Measurements from ENCODE around the gene SKIC8.

SKIC8 gene

DNA sequence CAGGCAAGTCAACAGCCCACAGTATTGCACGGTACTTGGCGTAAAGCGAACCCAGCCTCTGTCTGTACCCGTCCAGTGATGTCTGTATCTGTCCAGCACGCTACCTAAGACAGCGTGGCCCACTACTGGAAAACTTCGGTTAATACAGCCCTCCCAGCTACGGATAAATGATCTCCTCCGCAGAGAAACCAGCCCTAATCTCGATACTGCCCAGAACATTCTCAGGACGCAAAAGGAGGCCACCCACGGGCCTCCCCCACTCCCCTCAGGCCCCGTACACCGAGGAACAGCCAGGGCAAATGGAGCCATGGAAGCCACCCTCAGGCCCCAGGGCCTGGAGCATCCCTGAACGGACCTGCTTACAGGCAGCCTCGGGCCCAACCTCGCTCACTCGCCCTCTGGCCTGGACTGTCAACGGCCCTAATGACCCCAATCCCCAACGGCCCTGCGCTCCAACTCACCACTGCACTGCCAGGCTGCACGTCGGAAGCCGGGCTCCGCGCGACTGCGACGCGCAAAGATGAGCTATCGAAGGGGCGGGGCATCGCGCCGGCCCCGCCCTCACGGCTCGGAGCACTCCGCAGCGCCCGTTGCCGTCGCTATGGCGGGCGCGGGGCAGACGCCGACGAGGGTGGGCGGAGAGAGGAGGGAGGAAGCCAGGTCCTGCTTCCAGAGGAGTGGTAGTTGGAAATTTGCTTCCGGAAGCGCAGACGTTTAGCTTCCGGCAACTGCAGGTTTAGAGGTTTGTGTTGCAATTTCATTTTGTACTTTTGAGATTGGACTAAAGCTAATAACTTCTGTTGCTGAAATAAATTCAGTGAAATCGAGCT, at the start of gene SKIC8:
Gene SKIC8 (minus strand): TSS at position 509 of the 830 bp plus-strand sequence. CDS start 3,923 bp downstream, outside the sequence.
- peak; percentile 99 for DNase-seq (ENCODE audit: low spot score)

DNA sequence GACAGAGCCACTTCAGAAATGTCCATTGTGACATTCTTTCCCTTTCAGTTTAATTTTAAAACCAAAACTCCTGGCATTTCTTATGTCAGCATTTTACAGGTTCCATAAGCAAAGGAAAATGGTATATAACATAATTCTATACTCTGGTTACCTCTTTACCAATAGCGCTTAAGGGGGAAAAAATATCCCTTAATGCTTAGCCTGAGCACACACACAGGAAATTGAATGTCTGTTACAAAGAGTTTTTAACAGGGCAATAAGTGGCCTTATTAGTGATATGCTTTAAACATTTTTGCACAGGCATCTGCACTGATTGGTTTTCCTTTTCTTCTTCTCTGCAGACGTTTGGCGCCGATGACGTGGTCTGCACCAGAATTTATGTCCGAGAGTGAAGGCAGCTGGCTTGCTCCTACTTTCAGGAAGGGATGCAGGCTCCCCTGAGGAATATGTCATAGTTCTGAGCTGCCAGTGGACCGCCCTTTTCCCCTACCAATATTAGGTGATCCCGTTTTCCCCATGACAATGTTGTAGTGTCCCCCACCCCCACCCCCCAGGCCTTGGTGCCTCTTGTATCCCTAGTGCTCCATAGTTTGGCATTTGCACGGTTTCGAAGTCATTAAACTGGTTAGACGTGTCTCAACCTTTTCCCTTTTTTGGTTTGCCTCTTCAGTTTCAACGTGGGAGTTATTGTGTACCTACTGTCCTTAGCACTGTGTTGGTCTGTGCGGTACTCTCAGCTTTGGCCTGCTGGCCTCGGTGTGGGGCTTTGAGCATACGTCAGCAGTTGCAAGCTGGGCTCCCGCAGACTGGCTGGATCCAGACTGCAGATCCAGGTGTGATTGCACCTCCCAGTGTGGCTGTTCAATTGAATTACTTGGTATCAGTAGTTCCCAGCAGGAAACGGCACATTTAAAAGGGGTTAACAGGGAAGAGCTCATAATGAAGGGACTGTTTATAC, 48.5 kb upstream of the SKIC8 start:
- DNase-seq (ENCODE audit: low spot score), result no peak

DNA sequence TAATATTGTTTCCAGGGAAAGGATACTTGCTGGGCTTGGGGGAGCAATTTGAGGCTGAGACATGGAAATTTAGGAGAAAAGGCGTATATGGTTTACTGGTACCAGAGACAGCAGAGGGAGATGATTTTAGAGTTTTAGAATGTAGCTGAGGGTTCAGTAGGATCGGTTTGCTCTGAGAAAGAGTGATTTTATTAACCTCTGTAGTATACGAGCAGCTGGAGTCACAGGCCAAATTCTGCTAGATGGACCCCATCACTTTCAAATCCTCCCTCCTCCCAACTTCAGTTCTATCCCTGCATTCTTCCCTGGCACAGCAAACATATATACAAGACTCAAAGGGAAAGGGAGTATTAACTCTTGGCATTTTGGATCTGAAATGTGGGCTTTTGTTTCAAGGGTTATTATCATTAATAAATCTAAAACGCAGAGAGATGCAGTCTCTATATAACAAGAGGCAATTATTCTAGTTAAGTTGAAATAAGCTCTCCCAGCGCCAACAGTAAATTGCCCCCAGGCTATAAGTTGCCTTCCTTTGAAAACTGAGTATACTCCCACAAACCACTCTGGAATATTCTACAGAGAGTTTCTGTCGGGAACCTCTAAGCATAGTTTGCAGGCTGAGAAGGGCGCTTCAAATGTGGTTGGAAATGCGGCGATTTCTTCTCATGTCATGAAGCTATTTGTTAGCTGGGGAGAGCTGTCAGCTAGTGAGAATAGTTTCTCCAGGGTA, 46.2 kb upstream of the SKIC8 start:
- DNase-seq (ENCODE audit: low spot score), result no peak

DNA sequence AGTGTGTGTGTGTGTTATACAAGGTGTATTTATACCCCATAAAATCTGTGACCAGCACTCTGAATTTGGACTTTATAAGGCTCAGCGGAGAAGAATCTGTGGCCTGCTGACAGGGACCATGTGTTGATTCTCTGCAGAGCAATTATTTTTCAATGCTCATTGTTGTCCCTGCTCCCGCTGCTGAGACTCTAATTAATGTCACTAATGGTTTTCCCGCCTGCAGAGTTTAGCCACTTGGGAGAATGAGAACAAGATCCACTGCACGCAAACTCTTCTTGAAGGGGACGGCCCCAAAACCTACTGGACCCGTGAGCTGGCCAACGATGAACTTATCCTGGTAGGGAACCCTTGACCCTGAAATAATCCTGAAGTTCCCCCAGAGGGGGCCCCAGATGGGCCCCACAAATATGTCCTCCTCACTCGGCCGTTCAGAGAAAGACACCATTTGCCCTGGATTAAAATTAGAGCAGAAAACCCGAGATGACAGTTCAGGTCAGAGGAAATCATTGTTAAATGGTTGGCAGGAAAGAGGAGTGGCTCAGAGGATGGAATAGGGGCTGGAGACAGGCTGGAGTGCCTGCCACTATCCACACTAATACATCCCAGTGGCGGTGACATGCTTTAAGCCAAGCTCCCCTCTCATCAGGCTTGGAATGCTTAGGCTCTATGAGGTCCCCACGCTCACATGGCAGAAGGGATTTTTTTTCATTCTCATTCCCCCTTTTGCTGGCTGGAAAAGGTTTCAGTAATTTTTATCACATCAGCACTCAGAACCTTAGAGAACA, 44.1 kb upstream of the SKIC8 start:
- no peak for DNase-seq (ENCODE audit: low spot score)

DNA sequence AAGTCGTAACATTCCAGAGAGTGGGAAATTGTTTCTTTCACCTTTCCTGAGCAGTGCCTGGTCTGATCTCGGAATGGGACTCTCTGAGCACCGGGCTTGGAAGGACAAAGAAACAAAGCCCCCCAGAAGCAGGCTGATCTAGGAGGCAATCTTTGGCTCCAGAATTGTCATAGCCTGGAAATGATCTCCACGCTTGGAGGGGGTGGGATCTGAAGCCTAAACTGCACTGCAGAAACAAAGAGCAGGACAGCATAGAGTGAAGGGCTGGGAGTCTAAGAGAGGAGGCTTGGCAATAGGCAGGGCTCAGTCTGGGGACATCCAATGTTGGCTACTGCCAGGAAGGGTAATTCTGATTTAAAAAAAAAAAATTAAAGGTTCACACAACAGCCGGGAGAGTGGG, 42.6 kb upstream of the SKIC8 start:
- no peak for DNase-seq (ENCODE audit: low spot score)

GRCh38 chr15:78341057-78341987, 41.9 kb upstream of the SKIC8 start:
- DNase-seq (ENCODE audit: low spot score), result peak; percentile 70

DNA sequence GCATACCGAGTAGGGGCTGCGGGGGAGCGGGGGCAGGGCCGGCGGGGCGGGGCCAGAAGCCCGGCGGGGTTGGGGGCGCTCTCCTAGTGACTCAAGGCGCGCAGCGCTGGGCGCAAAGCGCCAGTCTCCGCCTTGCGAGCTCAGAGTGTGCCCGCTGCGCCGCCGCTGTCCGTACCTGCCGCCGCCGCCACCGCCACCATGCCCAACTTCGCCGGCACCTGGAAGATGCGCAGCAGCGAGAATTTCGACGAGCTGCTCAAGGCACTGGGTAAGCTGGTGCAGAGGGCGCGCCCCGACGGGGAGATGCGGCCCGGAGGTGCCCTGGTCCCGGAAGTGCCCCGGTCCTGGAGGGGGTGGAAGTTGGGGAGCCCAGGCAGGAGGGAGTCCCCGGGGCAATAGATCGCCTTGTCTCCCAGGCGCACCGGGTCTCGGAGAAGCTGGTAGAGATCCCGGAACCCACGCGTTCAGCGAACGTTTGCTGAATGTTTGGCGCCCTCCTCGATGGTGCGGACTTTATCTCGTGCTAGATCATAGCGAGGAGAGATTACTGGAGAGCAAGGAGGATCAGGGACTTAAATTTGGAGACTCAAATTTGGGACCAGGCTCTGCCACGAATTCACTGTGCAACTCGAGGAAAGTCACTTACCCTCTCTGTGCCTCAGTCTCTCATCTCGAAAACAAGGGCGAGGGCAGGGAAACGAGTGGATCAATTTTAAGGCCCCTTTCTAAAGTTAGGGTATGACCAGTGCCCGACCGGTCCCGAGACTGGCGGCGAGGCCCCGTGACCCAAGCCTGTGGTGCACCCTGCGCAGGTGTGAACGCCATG, 41.0 kb upstream of the SKIC8 start, which contains the start of gene CRABP1:
Gene CRABP1 (plus strand): TSS at position 123 of the 826 bp plus-strand sequence. CDS start 76 bp downstream, at position 199.
- peak; percentile 83 for DNase-seq (ENCODE audit: low spot score)

GRCh38 chr15:78339559-78339958, 40.1 kb upstream of the SKIC8 start:
- DNase-seq (ENCODE audit: low spot score), result no peak

DNA sequence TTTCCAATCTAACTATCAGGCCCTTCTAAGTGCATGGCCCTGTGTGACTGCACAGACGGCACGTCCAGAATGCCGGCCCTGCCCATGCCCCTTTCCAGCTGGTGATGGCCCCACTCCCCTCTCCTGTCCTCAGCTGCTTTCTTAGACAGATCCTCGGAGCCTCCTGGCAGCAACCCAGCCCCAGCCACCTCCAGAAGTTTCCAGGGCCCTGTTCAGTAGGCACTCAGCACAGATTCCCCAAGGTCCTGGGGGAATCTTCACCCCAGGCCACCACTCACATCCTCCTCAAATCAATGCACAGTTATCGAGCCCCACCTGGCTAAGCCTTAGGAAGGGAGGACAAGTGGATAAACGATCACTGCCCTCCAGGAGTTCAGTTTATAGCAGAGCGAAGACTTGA, 39.4 kb upstream of the SKIC8 start:
- no peak for DNase-seq (ENCODE audit: low spot score)

DNA sequence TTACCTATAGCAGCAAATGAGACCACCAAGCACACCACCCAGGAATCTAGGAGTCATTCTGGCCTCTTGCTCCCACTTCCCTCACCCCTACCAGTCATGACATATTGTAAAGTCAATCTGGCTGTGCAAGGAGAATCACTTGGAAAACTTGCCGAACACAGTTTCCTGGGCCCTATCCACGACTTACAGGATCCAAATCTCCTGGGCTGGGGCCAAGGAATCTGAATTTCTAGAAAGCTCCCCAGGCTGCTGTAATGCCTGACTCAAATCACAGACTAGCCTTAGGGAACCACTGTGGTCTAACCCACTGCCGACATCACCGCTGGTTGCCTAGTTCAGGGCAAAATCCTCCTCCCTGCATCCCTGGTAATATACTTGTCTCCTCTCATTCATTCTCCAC, 36.6 kb upstream of the SKIC8 start:
- DNase-seq (ENCODE audit: low spot score), result no peak

DNA sequence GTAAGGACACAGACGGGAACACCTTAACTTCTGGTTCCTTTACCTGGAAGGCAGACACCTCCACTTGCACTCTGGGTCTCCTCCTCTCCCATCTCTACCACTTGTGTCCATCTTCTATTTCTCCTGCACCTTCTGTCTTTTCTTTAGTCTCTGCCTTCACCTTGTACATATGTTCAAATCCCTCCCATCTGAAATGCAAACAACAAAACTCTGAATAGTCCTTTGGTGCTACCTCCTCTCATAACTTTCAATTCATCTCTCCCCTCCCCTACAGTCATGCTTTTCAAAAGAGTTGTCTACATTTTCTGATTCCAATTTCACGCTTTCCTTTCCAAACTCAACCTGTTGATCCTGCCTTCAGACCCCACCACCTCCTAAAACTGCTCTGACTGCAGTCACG, 35.4 kb upstream of the SKIC8 start:
- DNase-seq (ENCODE audit: low spot score), result no peak

GRCh38 chr15:78329625-78330024, 30.2 kb upstream of the SKIC8 start:
- no peak for DNase-seq (ENCODE audit: low spot score)

- no peak for DNase-seq (ENCODE audit: low spot score)
Measured at GRCh38 chr15:78327466-78327865, 28.1 kb upstream of the SKIC8 start.

DNA sequence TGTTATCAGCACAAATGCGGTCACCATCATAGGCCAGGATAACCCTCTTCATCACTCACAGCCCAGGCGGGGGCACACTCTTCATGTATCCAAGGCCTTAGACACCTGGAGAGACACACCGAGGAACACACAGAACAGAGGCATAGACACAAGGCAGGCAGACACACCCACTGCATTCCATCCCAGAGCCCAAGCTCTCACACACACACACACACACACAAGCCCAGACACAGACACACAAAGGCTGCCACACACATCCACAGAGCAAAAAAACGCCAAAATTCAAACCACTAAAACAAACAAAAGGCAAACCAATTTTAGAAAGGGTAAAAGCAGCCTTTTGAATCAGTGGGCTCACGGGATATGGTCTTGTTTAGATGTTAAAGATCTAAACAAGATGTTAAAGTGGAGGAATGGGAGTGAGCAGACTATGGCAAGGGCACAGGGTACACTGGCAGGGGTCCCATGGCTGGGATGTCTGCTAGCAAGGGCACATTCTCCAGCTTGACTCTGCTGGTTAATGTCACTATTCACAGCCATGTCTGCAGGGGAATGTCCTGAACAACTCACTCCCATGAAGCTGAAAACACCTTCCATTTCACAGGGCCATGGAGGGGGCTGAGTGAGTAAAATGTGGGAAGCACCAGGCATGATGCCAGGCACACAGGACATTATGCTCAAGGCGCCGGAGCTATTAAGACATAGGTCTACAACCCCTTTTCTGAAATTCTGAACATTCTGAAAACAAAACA, 25.9 kb upstream of the SKIC8 start:
- no peak for DNase-seq (ENCODE audit: low spot score)

DNA sequence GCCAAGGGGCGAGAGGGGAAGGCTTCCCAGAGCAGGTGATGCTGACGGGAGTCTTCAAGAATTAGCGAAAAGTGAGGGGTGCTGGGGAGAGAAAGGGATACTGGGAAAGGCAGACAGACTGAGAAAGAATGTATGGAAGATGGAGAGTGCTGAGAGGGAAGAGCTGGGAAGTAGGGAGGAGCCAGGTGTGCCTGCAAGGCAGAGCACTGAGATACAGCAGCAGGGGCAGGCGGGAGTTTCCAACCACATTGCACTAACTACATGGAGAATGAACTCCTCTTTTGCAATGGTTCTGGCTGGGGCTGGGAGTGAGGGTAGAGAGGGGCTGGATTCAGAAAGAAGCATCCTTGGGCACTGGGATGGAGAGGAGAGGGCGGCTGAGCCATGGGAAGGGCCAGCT, 24.7 kb upstream of the SKIC8 start:
- DNase-seq (ENCODE audit: low spot score), result no peak

DNA sequence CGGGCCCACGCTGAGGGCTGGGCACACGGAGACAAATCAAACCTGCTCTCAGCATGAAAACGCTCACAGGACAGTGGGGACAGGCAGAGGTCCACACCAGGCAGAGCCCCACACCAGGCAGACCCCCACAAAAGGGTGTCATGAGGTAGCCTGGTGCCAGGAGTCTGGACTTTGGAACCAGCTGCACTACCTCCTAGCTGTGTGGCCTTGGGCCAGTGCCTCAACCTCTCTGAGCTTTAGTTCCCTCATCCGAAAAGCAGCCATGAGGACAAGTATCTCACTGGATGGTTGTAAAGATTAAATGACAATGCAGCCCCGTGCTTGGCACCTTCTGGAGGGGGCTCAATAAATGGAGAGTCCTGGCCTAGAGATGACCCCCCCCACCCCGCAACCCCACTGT, 24.3 kb upstream of the SKIC8 start:
- no peak for DNase-seq (ENCODE audit: low spot score)

- no peak for DNase-seq (ENCODE audit: low spot score)
Measured at GRCh38 chr15:78322724-78323521, 23.5 kb upstream of the SKIC8 start.

- no peak for DNase-seq (ENCODE audit: low spot score)
Measured at GRCh38 chr15:78322243-78322642, 22.8 kb upstream of the SKIC8 start.

All from iPS-NIHi11 (cell line).